K562 (cell line): ENCODE data around the gene NR3C2. TPM values are rescaled to one million over a fixed set of nuclear protein-coding genes. Genes with fewer than 3 reads are reported as not detected.

Experiments used
- ATAC-seq: fragments of 200-7000 bp; cut with Tn5 transposase; 3 replicates; pipeline ENCODE4 v1.9.1; 2020; ENCODE audit warnings: moderate library complexity
- BruUV-seq: library from RNA; stranded (reverse); fragments of 400-500 nt; replicated peaks from 2 replicates; lab custom pipeline; 2021; lab: Mats Ljungman, UMichigan
- CTCF ChIA-PET: fragments of 300-600 bp; formaldehyde crosslinking; extraction: SDS; loops from one replicate; lab custom pipeline; 2021; ENCODE audit warnings: low intra/inter-chr PET ratio; lab: Yijun Ruan, JAX
- POLR2A ChIA-PET: fragments of 300-600, 350-650 bp; sonication (Branson Sonifier 250); formaldehyde crosslinking; extraction: SDS; loops from one replicate; lab custom pipeline; 2021; ENCODE audit warnings: antibody characterized with exemption, inconsistent platforms; lab: Yijun Ruan, JAX
- DNase-seq, 4 experiments: peaks; one replicate each; pipeline versions ENCODE4 v3.0.0 to v3.0.0-alpha.2; 2011 to 2018; ENCODE audit warnings: low spot score in 3 of 4, mixed read lengths in 3 of 4; ENCODE audit errors: extremely low read depth in 1 of 4
- FAIRE-seq: peaks from 2 replicates; lab custom pipeline; 2011; peaks lifted over from hg19 to GRCh38; lab: Jason Lieb, UNC
- H2AFZ ChIP-seq: 2 replicates; pipeline ENCODE4 v1.6.0; 2011; ENCODE audit warnings: low read depth, low read length, control low read depth, inconsistent platforms
- H3K27ac ChIP-seq: fragments of 200-600 bp; 3 replicates; pipeline ENCODE4 v1.8.0; 2011; ENCODE audit warnings: low read depth, mild to moderate bottlenecking, control low read depth, inconsistent platforms, low read length, moderate library complexity, mixed read lengths; ENCODE audit errors: extremely low read depth
- H3K27me3 ChIP-seq, 2 experiments: fragments of 300-600 bp in 1 of 2; 2 replicates in 1 of 2; 3 replicates in 1 of 2; pipeline versions ENCODE4 v1.6.0 to v1.8.0; 2011; ENCODE audit warnings: inconsistent platforms in 2 of 2, low read length in 2 of 2, mild to moderate bottlenecking in 1 of 2, mixed read lengths in 1 of 2, moderate library complexity in 1 of 2; ENCODE audit not compliant: control insufficient read depth in 2 of 2, insufficient read depth in 2 of 2
- H3K36me3 ChIP-seq: fragments of 300-600 bp; 3 replicates; pipeline ENCODE4 v1.8.0; 2011; ENCODE audit warnings: mild to moderate bottlenecking, low read length, inconsistent platforms; ENCODE audit not compliant: control insufficient read depth, insufficient read depth
- H3K4me1 ChIP-seq, 2 experiments: fragments of 200-600 bp in 1 of 2; replicated peaks in 1 of 2; 2 replicates in 1 of 2; 3 replicates in 1 of 2; pipeline versions ENCODE4 v1.5.1 to v1.8.0; 2011; ENCODE audit warnings: inconsistent platforms in 2 of 2, low read length in 2 of 2, mild to moderate bottlenecking in 1 of 2, mixed read lengths in 1 of 2, moderate library complexity in 1 of 2; ENCODE audit not compliant: control insufficient read depth in 2 of 2, insufficient read depth in 2 of 2
- H3K4me2 ChIP-seq: 2 replicates; pipeline ENCODE4 v1.6.1; 2011; ENCODE audit warnings: low read length, control low read depth, inconsistent platforms, mixed read lengths; ENCODE audit not compliant: insufficient read depth
- H3K4me3 ChIP-seq: fragments of 200-600 bp; sonication (generic), shearing (Covaris generic); 2 replicates; pipeline ENCODE4 v1.5.1; 2016; ENCODE audit warnings: control low read depth, inconsistent platforms
- H3K79me2 ChIP-seq: fragments of 200-600 bp; 3 replicates; pipeline ENCODE4 v1.8.0; 2011; ENCODE audit warnings: low read length, inconsistent platforms; ENCODE audit not compliant: control insufficient read depth, insufficient read depth
- H3K9ac ChIP-seq, 2 experiments: 2 replicates each; pipeline versions ENCODE4 v1.6.0 to v1.6.1; 2011; ENCODE audit warnings: low read depth in 2 of 2, low read length in 2 of 2, control low read depth in 1 of 2, inconsistent platforms in 1 of 2, mild to moderate bottlenecking in 1 of 2, mixed read lengths in 1 of 2; ENCODE audit not compliant: insufficient read depth in 1 of 2
- H3K9me1 ChIP-seq: one replicate; pipeline ENCODE4 v1.6.0; 2011; ENCODE audit warnings: inconsistent platforms, mild to moderate bottlenecking, low read length, moderate library complexity; ENCODE audit not compliant: control insufficient read depth, insufficient read depth
- H3K9me3 ChIP-seq: replicated peaks from 2 replicates; pipeline ENCODE4 v1.5.1; 2011; ENCODE audit warnings: low read depth, low read length, inconsistent platforms; ENCODE audit not compliant: control insufficient read depth, insufficient read depth
- H4K20me1 ChIP-seq: replicated peaks from 2 replicates; pipeline ENCODE4 v1.6.1; 2011; ENCODE audit warnings: low read length, inconsistent platforms, mixed read lengths; ENCODE audit not compliant: control insufficient read depth, insufficient read depth
- CSDE1 ChIP-seq, 2 experiments: fragments of 450-650 bp; IDR thresholded peaks; 2 replicates each; pipeline ENCODE4 v1.6.1; 2016; ENCODE audit warnings: mild to moderate bottlenecking in 1 of 2
- DACH1 ChIP-seq: fragments of 450-650 bp; IDR thresholded peaks from 2 replicates; pipeline ENCODE4 v1.6.1; 2018; ENCODE audit not compliant: partially characterized antibody
- DEAF1 ChIP-seq: fragments of 450-650 bp; formaldehyde crosslinking; IDR thresholded peaks from 2 replicates; pipeline ENCODE4 v1.4.0; 2020; ENCODE audit warnings: mild to moderate bottlenecking, moderate library complexity
- FUS ChIP-seq: fragments of 200-400 bp; formaldehyde crosslinking; optimal IDR thresholded peaks from 2 replicates; pipeline ENCODE3; 2017; ENCODE audit warnings: low read depth, low read length
- L3MBTL2 ChIP-seq: fragments of 450-650 bp; IDR thresholded peaks from 2 replicates; pipeline ENCODE4 v1.6.1; 2016; ENCODE audit warnings: mild to moderate bottlenecking, moderate library complexity
- MCM7 ChIP-seq, 2 experiments: fragments of 450-650 bp; IDR thresholded peaks; 2 replicates each; pipeline ENCODE4 v1.6.1; 2016 to 2018
- MTA1 ChIP-seq: fragments of 450-650 bp; IDR thresholded peaks from 2 replicates; pipeline ENCODE4 v1.6.1; 2017; ENCODE audit warnings: borderline replicate concordance
- ZNF121 ChIP-seq: sonication (generic); formaldehyde crosslinking; conservative IDR thresholded peaks from 2 replicates; pipeline ENCODE4 v1.8.0; 2022; ENCODE audit warnings: missing genetic modification reagents
- ZNF124 ChIP-seq: sonication (generic); formaldehyde crosslinking; IDR thresholded peaks from 2 replicates; pipeline ENCODE4 v1.8.1; 2022; ENCODE audit warnings: missing genetic modification reagents
- ZNF311 ChIP-seq: fragments of 250-450 bp; sonication (Bioruptor Pico); IDR thresholded peaks from 2 replicates; pipeline ENCODE4 v1.4.0; 2020; ENCODE audit warnings: mild to moderate bottlenecking, moderate library complexity
- ZNF609 ChIP-seq: sonication (generic); formaldehyde crosslinking; IDR thresholded peaks from 2 replicates; pipeline ENCODE4 v1.8.1; 2023; ENCODE audit warnings: missing genetic modification reagents, mild to moderate bottlenecking, borderline replicate concordance
- ZNF76 ChIP-seq: fragments of 250-450 bp; sonication (Bioruptor Pico); IDR thresholded peaks from 2 replicates; pipeline ENCODE4 v1.4.0; 2020; ENCODE audit warnings: mild to moderate bottlenecking, moderate library complexity, borderline replicate concordance
- WGBS: fragments of 100-300 bp; shearing (Covaris generic); methylation state at CpG from one replicate; pipeline ENCODE4 v1.1.6; 2016; ENCODE audit warnings: low coverage, mixed read lengths; ENCODE audit not compliant: insufficient coverage; ENCODE audit errors: missing lambda C conversion rate; 5-methylcytosine and 5-hydroxymethylcytosine counted together
- in situ Hi-C: fragments of 300-500 bp; cut with MboI; formaldehyde crosslinking; loops from 4 replicates; pipeline ENCODE4 v1.15.0; 2018; ENCODE audit warnings: inconsistent platforms, mixed read lengths
- intact Hi-C: fragments of 100-400 bp; cut with micrococcal nuclease; formaldehyde crosslinking; loops from 2 replicates; pipeline ENCODE4 v1.14.2; 2022
- polyA plus RNA-seq, 8 experiments: library from polyadenylated mRNA; depleted of rRNA in 4 of 8; stranded (reverse) in 5 of 8; unstranded in 3 of 8; fragments of >200 nt; fragmentation: Nextera tagmentation in 2 of 8; fragmentation: Illumina TruSeq in 1 of 8; extraction: Ambion mirVana in 2 of 8; extraction: Trizol in 1 of 8; gene quantifications; 2 replicates each; pipeline versions ENCODE4 v1.2.1 to v1.2.3, GENCODE V29; 2011 to 2014; ENCODE audit warnings: inconsistent platforms in 1 of 8, missing spikeins in 1 of 8
- total RNA-seq, 7 experiments: library from RNA; depleted of rRNA in 6 of 7; stranded (reverse); fragments of >200 nt in 6 of 7; fragmentation: Illumina TruSeq in 2 of 7; extraction: Trizol in 2 of 7; gene quantifications; 2 replicates each; pipeline versions ENCODE4 v1.2.1 to v1.2.3, GENCODE V29; 2011 to 2021; ENCODE audit warnings: low replicate concordance in 1 of 7
- TF ChIP-seq, protein P1 (sequence below), 2 experiments: fragments of 450-650 bp; conservative IDR thresholded peaks; 2 replicates each; pipeline ENCODE4 v1.6.1; 2017; ENCODE audit warnings: mild to moderate bottlenecking in 2 of 2, moderate library complexity in 2 of 2

Gene NR3C2
- total and polyA plus RNA-seq, 9 of the 15 experiments (the other 6 are each of a cell fraction or from before 2014, with no cell fraction given), result 0.01 to 0.28 (median 0.16) TPM; not detected in 2

DNA sequence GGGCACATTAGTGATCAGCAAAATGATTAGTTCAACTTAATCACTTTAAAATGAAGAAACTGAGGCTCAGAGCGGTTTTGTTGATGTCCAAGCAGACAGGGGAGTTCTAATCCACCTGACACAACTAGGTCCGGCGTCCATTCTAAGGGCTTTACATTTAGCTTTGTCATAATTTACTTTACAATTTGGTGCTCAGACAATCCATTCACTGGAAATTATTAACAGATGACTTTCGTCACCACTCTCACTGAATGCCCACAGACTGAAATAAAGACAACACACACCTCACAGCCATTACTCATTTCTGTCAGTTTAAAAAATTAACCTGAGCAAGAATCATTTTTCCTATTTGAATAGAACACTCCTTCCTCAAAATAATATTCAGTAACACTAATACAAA lies 10.8 kb downstream of the NR3C2 start (continued):
- TF ChIP-seq ZNF609 (CRISPR knock-in tag) (no peak), MCM7 (IDR thresholded peaks at IDR 0.05) (no peak), L3MBTL2 (no peak), ZNF124 (no peak), DACH1 (no peak)

DNA sequence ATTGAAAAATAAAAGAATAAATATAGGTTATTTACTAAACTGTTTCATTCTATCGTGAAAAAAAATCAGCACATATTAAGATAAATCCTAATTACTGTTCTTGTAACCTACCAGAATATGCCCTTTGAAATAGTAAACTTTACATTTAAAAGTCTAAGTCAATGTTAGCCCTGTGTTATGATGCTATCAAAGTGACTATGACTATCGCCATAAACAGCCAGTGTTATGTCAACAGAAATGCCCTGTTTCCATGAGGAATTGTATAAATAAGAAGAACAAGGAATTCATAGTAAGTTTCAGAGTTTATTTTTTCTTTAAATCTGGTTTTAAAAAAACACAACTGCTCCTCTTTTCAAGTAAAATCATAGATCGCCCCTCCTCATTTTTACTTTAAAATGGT lies 11.4 kb downstream of the NR3C2 start:
- Histone ChIP-seq H3K4me1 (no peaks in the 10 kb centered on the region), H3K9ac (no peak overlapping the region), H3K4me2 (no peak overlapping the region), H3K27me3 (no peaks in the 10 kb centered on the region), H3K36me3 (no peaks in the 10 kb centered on the region), H4K20me1 (no peaks in the 10 kb centered on the region), H3K27ac (no peak overlapping the region), H3K79me2 (no peaks in the 10 kb centered on the region), H2AFZ (no peak overlapping the region), H3K4me3 (no peak overlapping the region), H3K9me1 (no peaks in the 10 kb centered on the region), H3K9me3 (no peaks in the 10 kb centered on the region)
- in situ Hi-C loops (no loop called here), intact Hi-C loops (no loop called here)
- DNase-seq, result no peak
- ATAC-seq, result no peak
- WGBS, result 0% methylated on average over 3 of the region's 3 CpGs
- no peak for FAIRE-seq
- ChIA-PET POLR2A (no interaction called here), CTCF (no interaction called here)
- BruUV-seq, result no TSS peak
- TF ChIP-seq, protein P1, sequence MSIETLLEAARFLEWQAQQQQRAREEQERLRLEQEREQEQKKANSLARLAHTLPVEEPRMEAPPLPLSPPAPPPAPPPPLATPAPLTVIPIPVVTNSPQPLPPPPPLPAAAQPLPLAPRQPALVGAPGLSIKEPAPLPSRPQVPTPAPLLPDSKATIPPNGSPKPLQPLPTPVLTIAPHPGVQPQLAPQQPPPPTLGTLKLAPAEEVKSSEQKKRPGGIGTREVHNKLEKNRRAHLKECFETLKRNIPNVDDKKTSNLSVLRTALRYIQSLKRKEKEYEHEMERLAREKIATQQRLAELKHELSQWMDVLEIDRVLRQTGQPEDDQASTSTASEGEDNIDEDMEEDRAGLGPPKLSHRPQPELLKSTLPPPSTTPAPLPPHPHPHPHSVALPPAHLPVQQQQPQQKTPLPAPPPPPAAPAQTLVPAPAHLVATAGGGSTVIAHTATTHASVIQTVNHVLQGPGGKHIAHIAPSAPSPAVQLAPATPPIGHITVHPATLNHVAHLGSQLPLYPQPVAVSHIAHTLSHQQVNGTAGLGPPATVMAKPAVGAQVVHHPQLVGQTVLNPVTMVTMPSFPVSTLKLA (conservative IDR thresholded peaks at IDR 0.05), result no peak
- TF ChIP-seq CSDE1 (IDR thresholded peaks at IDR 0.05), result no peak
- no peak for TF ChIP-seq DEAF1
- no peak for TF ChIP-seq ZNF121 (CRISPR knock-in tag)
- TF ChIP-seq ZNF76 (CRISPR knock-in tag), result no peak
- no peak for TF ChIP-seq MTA1
- TF ChIP-seq FUS, result no peak
- no peak for TF ChIP-seq ZNF311 (CRISPR knock-in tag)
